GM18868 (cell line): ENCODE data around the gene NPIPA2.
A peak's percentile ranks its signal among the peaks of the same experiment; 100 is the strongest.
"Not testable (repeated sequence)": the region's sequence is repeated elsewhere in the genome, so short reads cannot be mapped to it uniquely, and the experiment has no call there.

Source experiments
- ATAC-seq: cut with Tn5 transposase; IDR thresholded peaks from one replicate; pipeline ENCODE4 v1.9.1; 2021; ENCODE audit warnings: mild to moderate bottlenecking, moderate library complexity; ENCODE audit not compliant: unreplicated experiment

The NPIPA2 gene

DNA sequence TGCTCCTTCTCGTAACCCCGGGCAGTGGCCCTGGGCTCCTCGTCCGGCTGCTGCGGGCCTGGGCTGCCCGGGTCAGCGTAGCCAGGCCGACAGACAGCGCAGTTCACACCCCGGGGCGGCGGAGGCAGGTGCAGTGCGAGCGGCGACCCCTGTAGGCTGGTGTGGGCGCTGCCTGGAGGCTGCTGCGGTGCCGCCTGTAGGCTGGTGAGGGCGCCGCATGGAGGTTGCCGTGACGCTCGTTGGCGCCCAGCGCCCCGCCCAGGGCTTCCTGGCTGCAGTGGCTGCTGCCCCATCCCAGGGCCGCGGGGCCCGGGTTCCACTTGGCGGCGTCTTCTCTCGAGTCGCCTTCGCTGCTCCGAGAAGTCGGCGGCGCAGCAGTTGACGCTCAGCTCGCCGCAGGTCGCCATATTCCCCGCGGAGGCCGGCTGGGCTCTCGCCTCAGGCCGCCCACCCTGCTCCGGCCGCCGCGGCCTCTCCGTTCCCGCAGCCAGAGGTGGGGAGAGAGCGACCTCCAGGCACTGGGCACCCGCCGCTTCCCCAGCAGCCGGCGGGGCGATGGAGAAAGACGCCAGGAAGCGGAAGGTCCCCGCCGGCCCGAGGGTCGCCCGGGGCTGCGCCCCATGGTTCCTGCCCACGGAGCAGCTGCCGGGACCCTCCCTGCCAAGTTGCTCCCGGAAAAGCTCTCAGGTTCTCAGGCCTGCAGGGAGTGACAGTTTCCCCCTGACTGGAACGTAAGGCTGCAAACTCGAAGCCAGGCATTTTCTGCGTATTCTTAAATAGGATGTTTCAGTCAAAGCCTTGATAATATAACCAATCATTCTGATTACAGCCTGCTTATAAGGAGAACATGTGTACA is at the start of gene NPIPA2:
NPIPA2 (plus strand) TSS at position 261 of the 856 bp plus-strand sequence. CDS start 5,533 bp downstream, outside the sequence.
- ATAC-seq, result peak; percentile 99

DNA sequence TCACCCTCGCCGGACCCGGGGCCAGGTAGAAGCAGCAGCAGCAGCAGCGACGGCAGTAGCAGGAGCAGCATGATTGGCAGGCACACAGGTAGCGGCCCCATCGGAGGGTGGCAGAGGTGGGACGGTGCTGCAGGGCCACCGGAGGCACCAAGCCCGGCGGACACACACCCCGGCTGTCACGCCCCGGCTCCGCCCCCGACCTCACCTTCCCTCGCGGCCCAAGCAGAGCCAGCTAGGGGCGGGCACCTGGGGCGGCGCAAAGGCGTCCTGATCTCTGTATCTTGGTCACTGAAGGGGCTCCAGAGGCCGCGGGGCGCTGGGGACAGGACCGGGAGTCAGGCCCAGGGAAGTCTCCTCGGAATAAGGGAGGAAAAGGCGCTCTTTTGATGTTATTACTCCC is 48.2 kb upstream of the NPIPA2 start, which contains the start of gene PLA2G10:
PLA2G10 (minus strand) TSS at position 180 of the 400 bp plus-strand sequence; CDS start at position 101, 79 bp downstream.
- ATAC-seq, result not testable (repeated sequence)

DNA sequence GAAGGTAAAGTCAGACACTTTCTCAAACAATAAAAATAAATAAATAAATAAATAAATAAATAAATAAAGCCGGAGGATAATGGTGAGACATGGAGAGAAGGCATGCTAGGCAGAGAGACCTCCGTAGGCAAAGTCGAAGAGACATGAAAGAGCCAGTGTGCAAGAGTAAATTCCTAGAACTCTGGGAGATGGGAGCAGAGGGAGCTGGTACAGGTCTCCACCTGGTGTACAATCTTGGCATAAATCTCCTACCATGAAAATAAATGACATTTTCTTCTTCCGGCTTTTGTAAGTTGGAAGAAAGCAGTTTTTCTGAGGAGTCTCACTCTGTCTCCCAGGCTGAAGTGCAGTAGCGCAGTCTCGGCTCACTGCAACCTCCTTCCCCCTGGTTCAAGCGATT is 40.5 kb upstream of the NPIPA2 start:
- not testable (repeated sequence) for ATAC-seq

DNA sequence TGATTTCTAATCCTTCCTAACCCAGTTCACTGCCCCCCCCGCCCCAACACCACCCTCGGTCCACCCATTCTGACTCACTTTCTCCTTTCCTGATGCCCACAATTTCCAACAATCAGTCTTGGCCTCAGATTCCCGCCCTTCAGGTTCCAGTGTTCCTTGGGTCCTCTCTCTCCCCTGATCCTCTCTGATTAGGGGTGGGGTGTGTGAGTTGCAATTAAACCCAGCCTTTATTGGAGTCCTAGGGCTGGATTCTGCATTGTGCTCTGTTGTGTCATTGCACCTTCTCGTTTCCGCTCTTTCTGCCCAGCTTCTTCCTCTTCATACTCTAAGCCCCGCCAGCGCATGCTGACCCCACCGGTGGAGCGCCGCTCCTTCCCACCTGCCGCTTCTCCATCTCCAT is 39.7 kb upstream of the NPIPA2 start:
- not testable (repeated sequence) for ATAC-seq

DNA sequence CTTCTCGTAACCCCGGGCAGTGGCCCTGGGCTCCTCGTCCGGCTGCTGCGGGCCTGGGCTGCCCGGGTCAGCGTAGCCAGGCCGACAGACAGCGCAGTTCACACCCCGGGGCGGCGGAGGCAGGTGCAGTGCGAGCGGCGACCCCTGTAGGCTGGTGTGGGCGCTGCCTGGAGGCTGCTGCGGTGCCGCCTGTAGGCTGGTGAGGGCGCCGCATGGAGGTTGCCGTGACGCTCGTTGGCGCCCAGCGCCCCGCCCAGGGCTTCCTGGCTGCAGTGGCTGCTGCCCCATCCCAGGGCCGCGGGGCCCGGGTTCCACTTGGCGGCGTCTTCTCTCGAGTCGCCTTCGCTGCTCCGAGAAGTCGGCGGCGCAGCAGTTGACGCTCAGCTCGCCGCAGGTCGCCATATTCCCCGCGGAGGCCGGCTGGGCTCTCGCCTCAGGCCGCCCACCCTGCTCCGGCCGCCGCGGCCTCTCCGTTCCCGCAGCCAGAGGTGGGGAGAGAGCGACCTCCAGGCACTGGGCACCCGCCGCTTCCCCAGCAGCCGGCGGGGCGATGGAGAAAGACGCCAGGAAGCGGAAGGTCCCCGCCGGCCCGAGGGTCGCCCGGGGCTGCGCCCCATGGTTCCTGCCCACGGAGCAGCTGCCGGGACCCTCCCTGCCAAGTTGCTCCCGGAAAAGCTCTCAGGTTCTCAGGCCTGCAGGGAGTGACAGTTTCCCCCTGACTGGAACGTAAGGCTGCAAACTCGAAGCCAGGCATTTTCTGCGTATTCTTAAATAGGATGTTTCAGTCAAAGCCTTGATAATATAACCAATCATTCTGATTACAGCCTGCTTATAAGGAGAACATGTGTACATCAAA is 38.9 kb upstream of the NPIPA2 start, which contains the start of gene NPIPA3:
NPIPA3 (plus strand) TSS at position 256 of the 856 bp plus-strand sequence. CDS start 5,533 bp downstream, outside the sequence.
- peak; percentile 99 for ATAC-seq

DNA sequence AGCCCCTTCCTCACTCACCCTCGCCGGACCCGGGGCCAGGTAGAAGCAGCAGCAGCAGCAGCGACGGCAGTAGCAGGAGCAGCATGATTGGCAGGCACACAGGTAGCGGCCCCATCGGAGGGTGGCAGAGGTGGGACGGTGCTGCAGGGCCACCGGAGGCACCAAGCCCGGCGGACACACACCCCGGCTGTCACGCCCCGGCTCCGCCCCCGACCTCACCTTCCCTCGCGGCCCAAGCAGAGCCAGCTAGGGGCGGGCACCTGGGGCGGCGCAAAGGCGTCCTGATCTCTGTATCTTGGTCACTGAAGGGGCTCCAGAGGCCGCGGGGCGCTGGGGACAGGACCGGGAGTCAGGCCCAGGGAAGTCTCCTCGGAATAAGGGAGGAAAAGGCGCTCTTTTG is 9.1 kb upstream of the NPIPA2 start:
- ATAC-seq, result not testable (repeated sequence)

DNA sequence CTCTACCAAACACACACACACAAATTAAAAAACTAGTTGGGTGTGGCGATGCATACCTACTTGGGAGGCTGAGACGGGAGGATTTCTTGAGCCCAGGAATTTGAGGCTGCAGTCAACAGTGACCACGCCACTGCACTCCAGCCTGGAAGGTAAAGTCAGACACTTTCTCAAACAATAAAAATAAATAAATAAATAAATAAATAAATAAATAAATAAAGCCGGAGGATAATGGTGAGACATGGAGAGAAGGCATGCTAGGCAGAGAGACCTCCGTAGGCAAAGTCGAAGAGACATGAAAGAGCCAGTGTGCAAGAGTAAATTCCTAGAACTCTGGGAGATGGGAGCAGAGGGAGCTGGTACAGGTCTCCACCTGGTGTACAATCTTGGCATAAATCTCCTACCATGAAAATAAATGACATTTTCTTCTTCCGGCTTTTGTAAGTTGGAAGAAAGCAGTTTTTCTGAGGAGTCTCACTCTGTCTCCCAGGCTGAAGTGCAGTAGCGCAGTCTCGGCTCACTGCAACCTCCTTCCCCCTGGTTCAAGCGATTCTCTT is 1.4 kb upstream of the NPIPA2 start:
- not testable (repeated sequence) for ATAC-seq

DNA sequence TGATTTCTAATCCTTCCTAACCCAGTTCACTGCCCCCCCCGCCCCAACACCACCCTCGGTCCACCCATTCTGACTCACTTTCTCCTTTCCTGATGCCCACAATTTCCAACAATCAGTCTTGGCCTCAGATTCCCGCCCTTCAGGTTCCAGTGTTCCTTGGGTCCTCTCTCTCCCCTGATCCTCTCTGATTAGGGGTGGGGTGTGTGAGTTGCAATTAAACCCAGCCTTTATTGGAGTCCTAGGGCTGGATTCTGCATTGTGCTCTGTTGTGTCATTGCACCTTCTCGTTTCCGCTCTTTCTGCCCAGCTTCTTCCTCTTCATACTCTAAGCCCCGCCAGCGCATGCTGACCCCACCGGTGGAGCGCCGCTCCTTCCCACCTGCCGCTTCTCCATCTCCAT is 539 bp upstream of the NPIPA2 start:
- ATAC-seq, result not testable (repeated sequence)

DNA sequence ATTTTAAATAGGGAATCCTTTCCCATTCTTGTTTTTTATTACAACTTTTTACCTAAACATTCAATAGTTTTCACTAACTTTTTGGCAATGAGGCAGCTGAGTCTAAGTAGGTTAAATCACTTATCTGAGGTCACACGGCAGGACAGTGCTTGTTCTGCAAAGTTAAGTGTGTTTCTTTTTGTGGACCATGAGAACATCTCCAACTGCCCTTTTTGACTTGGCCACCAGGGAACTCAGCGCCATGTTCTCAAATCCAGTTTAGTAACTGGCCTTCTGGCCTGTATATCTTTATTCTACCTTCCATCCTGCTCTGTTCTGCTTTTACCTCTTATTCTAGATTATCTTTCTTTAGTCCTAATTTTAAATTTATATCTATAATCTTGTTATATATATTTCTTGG is 31.3 kb downstream of the NPIPA2 start:
- ATAC-seq, result not testable (repeated sequence)

DNA sequence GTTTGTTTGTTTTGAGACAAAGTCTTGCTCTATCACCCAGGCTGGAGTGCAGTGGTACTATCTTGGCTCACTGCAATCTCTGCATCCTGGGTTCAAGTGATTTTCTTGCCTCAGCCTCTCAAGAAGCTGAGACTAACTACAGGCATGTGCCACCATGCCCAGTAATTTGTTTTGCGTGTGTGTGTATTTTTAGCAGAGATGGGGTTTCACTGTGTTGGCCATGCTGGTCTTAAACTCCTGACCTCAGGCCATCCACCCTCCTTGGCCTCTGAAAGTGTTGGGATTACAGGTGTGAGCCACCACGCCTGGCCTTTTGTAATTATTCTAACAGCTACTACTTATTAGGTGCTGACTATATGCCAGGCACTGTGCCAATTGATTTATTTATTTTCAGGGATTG is 33.3 kb downstream of the NPIPA2 start:
- not testable (repeated sequence) for ATAC-seq

DNA sequence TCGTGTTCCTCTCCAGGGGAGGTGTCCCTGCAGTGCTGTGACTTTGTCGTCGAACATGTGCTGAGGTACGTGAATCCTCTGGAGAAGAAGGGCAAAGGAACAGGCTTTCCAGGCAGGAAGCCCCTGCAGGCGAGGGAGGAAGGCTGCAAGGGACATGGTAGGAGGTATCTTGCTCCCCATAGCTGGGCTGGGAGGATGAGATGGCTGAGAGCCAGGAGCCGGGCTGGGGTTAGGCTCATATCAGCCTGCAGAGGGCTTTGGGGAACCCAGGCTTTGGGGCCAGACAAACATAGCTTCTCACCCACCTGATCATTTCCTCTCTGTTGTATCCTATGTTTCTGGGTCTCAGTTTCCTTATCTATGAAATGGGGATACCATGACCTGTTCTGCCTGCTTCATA is 34.4 kb downstream of the NPIPA2 start:
- ATAC-seq, result not testable (repeated sequence)

DNA sequence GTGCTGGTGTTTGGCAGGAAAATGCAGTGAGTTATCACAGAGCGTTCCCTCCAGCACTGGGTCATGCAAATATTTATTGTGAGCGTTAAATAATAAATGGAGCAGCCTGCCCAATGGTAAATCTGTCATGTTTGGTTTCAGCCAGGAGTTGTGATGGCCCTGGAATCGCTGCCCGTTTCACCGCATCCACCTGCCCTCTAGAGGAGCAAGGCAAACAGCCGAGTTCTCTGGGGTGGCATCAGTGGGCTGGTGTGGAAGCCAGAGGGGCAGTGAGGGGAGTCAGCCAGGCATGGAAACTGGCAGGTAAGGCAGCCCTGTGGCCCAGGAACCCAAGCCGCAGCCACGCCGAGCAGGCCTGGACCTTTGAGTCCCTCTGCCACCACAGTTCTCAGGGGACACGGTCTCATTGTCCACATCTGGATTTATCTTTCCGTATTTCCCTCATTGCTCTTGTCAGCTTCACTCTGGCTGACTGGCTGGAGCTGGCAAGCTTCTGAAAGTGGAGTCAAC is 37.1 kb downstream of the NPIPA2 start:
- not testable (repeated sequence) for ATAC-seq

DNA sequence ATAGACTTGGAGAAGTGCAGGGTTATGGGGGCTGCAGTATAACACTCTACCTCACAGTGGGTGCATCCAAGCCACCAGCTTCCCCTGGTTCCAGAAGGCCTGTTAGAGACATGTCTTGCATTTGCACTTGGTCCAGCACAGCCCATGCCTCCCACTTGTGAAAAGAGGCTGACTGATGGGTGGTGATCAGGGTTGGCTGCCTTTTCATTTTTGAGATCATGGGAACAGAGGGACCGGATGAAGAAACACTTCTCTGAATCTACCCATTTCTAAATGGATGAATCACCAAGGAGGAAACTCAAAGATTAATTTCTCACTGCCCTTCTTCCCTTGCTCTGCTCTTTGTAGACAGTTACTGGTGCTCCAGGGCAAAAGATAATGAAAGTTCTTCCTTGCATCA is 43.8 kb downstream of the NPIPA2 start:
- ATAC-seq, result not testable (repeated sequence)

DNA sequence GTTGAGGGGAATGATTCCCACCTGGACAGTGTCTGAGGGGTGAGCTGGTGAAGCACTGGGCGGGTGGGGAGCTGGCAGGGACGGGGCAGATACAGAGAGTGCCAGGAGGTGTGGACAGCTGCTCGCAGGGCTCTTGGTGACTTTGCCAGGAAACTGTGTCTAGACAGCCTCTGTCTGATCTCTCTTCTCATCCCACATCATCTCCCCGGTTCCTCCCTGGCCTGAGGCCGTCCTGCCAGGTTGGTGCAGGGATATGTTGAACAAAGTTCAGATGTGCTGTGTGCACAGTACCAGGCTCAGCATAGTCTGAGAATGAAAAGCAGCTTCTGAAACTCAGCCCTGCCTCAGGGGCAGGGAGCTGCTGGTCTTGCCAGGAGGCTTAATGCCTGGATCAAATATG is 47.2 kb downstream of the NPIPA2 start:
- not testable (repeated sequence) for ATAC-seq

DNA sequence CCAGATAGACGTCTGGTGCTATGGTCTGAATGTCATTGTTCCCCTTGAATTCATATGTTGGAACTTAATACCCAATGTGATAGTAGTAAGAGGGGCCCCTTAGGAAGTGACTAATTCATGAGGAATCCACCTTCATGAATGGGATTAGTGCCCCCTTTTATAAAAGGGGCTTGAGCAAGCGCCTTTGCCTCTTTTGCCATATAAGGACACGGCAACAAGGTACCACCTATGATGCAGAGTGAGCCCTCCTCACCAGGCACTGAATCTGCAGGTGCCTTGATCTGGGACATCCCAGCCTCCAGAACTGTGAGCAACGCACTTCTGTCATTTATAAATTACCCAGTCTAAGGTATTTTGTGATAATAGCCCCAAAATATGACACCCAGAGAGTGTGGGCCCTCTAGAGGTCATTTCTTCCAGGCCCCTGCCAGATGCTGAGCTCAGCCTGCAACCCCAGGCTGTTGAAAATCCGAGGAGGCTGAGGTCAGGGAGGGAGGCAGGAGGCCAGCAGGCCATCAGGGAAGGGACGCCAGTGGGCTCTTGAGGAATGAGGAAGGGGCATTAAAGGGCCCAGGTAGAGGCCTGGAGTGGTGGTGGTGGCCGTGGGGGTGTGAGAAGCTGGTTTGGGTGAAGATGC is 48.1 kb downstream of the NPIPA2 start:
- ATAC-seq, result not testable (repeated sequence)

DNA sequence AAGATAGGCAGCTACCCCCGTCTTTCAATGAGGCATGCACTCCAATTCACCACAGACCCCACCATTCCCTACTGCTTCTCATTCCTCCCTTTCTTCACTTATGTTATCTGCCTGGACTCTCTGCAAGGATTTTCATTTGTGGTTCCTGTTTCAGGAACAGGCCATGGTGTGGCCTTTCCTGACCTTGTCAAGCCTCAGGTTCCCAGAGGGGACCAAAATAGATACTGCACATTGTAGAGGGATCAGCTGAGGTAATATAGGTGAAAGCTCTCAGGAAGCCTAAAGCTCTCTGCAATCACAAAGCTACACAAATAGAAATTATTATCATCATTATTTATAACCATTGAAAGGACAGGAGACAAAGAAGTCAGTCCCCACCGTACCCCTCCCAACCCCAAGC is 50.6 kb downstream of the NPIPA2 start:
- not testable (repeated sequence) for ATAC-seq

DNA sequence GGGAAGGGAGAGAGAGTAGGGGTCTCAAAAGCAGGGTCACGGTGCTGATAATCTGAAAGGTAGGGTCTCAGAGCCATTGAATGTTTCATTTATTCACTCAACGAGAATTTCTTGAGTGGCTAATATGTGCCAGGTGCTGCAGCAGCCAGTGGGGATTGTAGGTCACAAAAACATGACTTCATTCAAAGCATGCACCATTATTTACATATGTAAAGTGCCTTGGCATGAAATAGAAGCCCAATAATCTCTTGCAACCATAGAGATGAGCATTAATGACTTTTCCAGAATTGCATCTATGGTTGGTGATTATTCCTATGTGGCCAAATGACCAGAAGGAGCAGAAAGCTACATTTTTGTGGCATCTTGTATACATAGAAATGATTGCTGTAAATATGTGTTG is 55.2 kb downstream of the NPIPA2 start:
- not testable (repeated sequence) for ATAC-seq

DNA sequence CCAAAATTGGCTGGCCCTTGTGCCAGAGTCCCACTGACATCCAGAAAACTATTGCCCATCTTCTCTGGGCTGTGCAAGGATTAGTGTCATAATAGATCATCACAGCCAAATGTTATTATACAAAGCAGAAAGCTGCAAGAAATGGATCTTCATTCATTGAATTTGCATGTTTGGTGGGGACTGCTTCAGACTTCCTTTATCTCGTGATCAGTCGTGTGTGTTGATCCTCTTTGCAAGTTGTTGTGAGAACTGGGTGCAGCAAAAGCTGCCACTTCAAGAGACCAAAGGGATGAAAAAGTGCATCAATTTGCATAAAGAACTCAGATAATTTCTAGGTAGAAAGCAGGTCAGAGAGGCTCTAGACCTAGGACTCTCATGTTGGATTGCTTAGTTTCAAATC is 61.2 kb downstream of the NPIPA2 start:
- not testable (repeated sequence) for ATAC-seq

DNA sequence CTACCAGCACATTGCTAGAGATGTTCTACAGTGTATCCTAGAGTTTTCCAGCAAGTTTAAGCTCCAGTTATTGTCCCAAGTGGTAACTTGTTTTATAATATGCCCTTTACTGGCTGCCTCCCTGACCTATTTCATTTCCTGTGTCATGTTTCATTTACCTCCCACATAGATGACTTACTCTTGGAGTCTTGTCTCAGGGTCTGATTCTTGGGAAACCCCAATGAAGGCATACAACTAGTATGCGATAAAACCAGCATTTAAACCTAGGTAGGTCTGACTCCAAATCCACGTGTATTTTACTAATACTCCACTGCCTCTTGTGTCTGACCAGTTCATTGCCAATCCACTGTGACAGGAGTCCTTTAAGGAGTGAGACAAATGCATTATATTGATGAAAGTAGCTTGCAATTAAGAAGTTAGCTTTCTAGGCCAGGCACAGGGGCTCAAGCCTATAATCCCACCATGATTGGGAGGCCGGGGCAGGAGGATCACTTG is 64.9 kb downstream of the NPIPA2 start:
- ATAC-seq, result not testable (repeated sequence)

DNA sequence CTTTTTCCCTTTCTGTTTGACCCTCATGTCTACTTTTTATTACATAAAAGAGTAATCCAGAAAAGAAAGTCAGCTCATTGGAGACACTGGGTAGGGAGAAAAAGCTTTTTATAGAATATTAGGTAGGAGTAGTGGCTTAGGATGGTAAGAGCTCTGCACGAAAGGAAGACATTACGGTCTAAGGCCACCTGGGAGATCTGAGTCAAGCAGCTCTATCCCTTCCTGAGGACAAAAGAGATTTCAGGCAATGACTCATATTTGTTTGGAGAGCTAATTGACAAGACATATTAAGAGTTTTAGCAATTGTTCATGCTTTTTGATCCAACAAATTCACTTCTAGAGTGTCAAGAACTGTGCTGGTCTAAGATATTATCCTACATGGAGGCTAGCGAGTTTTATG is 71.6 kb downstream of the NPIPA2 start:
- not testable (repeated sequence) for ATAC-seq
